ENCODE measurements around the gene PUS7.

DNA sequence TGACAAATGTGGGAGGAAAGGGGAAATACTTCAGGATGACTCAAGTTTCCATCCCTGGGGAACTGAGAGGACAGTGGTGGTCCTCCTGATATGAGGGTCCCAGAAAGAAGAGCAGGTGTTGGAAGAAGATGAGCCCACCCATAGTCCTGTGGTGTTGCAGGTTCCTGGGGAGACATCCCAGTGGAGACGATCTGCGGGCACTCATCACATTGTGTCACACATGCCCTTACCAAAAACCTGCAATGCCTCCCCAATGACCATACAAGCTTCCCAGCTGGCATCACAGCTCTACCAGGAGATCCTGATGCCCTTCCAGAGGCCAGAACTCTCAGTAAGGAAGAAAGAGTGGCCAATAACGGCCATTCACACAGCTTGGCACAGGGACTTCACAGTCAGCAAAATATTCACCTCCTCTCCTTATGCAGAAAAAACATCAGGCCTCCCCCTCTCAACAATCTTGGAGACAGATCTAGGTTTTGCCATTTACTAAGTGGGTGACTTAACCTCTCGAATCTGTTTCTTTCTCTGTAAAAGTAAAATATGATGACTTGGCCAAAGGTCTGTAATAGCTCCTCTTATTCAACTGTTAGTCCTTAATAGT lies 9.0 kb downstream of the PUS7 start:
- TF ChIP-seq CTCF (IDR thresholded peaks at IDR 0.05; ENCODE audit: insufficient read depth, low read length, poor library complexity, severe bottlenecking) (no peak), EZH2phosphoT487 (conservative IDR thresholded peaks at IDR 0.05; ENCODE audit: low read length) (no peak)

Data from SU-DHL-6 (cell line).